ENCODE results near the gene CD180. TPM values are rescaled to one million over a fixed set of nuclear protein-coding genes. Genes with fewer than 3 reads are reported as not detected.

CD180 gene
- total and polyA plus RNA-seq, 9 of the 15 experiments (the other 6 are each of a cell fraction or from before 2014, with no cell fraction given) = 0.01 to 0.07 TPM; not detected in 7

- ChIA-PET POLR2A (no interaction called here), CTCF (ENCODE audit: low intra/inter-chr PET ratio) (no interaction called here)
- no peak overlapping the region for H3K4me3 ChIP-seq
- peaks cover 26% of the 10 kb centered on the region; the same call in 2 of the 3 replicates for H3K36me3 ChIP-seq (ENCODE audit: control insufficient read depth, insufficient read depth, low read length)
- in situ Hi-C loops (cut with MboI) (loop anchor here (10.0 kb wide), 1 partner anchor 146 kb away; no protein-coding TSS in a partner anchor), intact Hi-C loops (cut with micrococcal nuclease) (no loop called here)
- no peak overlapping the region for H2AFZ ChIP-seq (ENCODE audit: low read depth, low read length)
- no peak overlapping the region for H3K9ac ChIP-seq (ENCODE audit: insufficient read depth in 1 of 2, low read depth in 2 of 2, low read length in 2 of 2)
- DNase-seq (ENCODE audit: extremely low read depth in 1 of 4, low spot score in 3 of 4) = no peak
- H3K9me3 ChIP-seq (replicated peaks; ENCODE audit: control insufficient read depth, insufficient read depth, low read depth, low read length) = no peaks in the 10 kb centered on the region
- WGBS (ENCODE audit: insufficient coverage, low coverage, missing lambda C conversion rate) = 57% methylated on average over 4 of the region's 4 CpGs
- no peaks in the 10 kb centered on the region for H3K9me1 ChIP-seq (ENCODE audit: control insufficient read depth, insufficient read depth, low read length)
- FAIRE-seq = no peak
- H3K4me1 ChIP-seq (replicated peaks in 1 of 2; ENCODE audit: control insufficient read depth in 2 of 2, insufficient read depth in 2 of 2, low read length in 2 of 2) = peaks cover 0 to 3% of the 10 kb centered on the region in 2 experiments; a peak in 1 of 5 replicates
- H3K4me2 ChIP-seq (ENCODE audit: insufficient read depth, low read length) = no peak overlapping the region
- BruUV-seq (replicated peaks) = no TSS peak
- no peak for ATAC-seq
- H3K27me3 ChIP-seq (ENCODE audit: control insufficient read depth in 2 of 2, insufficient read depth in 2 of 2, low read length in 2 of 2) = no peaks in the 10 kb centered on the region
- no peak for TF ChIP-seq CC2D1A (IDR thresholded peaks at IDR 0.05)
- TF ChIP-seq FOSL1 (tag; conservative IDR thresholded peaks at IDR 0.05) = no peak
- TF ChIP-seq HDAC2 (IDR thresholded peaks at IDR 0.05) = no peak
- TF ChIP-seq SFPQ (IDR thresholded peaks at IDR 0.05; ENCODE audit: low read depth, low read length) = no peak
- no peak for TF ChIP-seq ZNF146 (CRISPR knock-in tag; IDR thresholded peaks at IDR 0.05; ENCODE audit: unreplicated experiment)
- TF ChIP-seq POLR2AphosphoS5 (IDR thresholded peaks at IDR 0.05; ENCODE audit: control insufficient read depth, insufficient read depth, low read depth, low read length) = no peak
- H3K79me2 ChIP-seq (ENCODE audit: control insufficient read depth, insufficient read depth, low read length) = no peaks in the 10 kb centered on the region
- no peak overlapping the region for H3K27ac ChIP-seq (ENCODE audit: extremely low read depth, low read depth, low read length)
- H4K20me1 ChIP-seq (replicated peaks; ENCODE audit: control insufficient read depth, insufficient read depth, low read length) = no peaks in the 10 kb centered on the region
Observed at GRCh38 chr5:67140413-67140812, 56.2 kb downstream of the CD180 start.

All from K562 (cell line).